GM23338 (cell line): ENCODE data around the gene UBASH3A. TPM values are rescaled to one million over a fixed set of nuclear protein-coding genes. Genes with fewer than 3 reads are reported as not detected.

Experiments
- ATAC-seq: fragments of 200-7000 bp; cut with Tn5 transposase; 3 replicates; pipeline ENCODE4 v1.9.1; 2020
- DNase-seq: peaks from one replicate; pipeline ENCODE4 v3.0.0-alpha.2; 2015; ENCODE audit warnings: low spot score
- H2AFZ ChIP-seq: fragments of 200-600 bp; sonication (generic); 2 replicates; pipeline ENCODE4 v1.8.0; 2016; ENCODE audit warnings: antibody characterized with exemption, mild to moderate bottlenecking, moderate library complexity
- H3F3A ChIP-seq: fragments of 200-600 bp; sonication (generic); replicated peaks from 2 replicates; pipeline ENCODE4 v1.8.0; 2017; ENCODE audit warnings: antibody characterized with exemption, mixed run types, low read depth
- H3K27ac ChIP-seq: fragments of 200-600 bp; sonication (generic); 2 replicates; pipeline ENCODE4 v1.6.1; 2016; ENCODE audit warnings: low read depth
- H3K27me3 ChIP-seq: fragments of 200-600 bp; sonication (generic); 2 replicates; pipeline ENCODE4 v1.8.0; 2016; ENCODE audit warnings: mild to moderate bottlenecking, mixed run types, moderate library complexity; ENCODE audit not compliant: insufficient read depth
- H3K36me3 ChIP-seq: fragments of 200-600 bp; sonication (generic); 2 replicates; pipeline ENCODE4 v1.8.0; 2016; ENCODE audit warnings: mild to moderate bottlenecking; ENCODE audit not compliant: insufficient read depth
- H3K4me1 ChIP-seq: fragments of 200-600 bp; sonication (generic); 2 replicates; pipeline ENCODE4 v1.8.0; 2016; ENCODE audit warnings: mild to moderate bottlenecking, moderate library complexity; ENCODE audit not compliant: insufficient read depth
- H3K4me2 ChIP-seq: fragments of 200-600 bp; sonication (generic); 2 replicates; pipeline ENCODE4 v1.7.1; 2017; ENCODE audit warnings: mixed run types
- H3K4me3 ChIP-seq: fragments of 200-600 bp; sonication (generic); 2 replicates; pipeline ENCODE4 v1.6.1; 2016; ENCODE audit warnings: mixed run types
- H3K79me2 ChIP-seq: fragments of 200-600 bp; sonication (generic); replicated peaks from 2 replicates; pipeline ENCODE4 v1.8.0; 2017; ENCODE audit warnings: mild to moderate bottlenecking; ENCODE audit not compliant: insufficient read depth
- H3K9me2 ChIP-seq: fragments of 200-600 bp; sonication (generic); 2 replicates; pipeline ENCODE4 v1.8.0; 2017; ENCODE audit not compliant: insufficient read depth
- H4K20me1 ChIP-seq: fragments of 200-600 bp; sonication (generic); replicated peaks from 2 replicates; pipeline ENCODE4 v1.8.0; 2017; ENCODE audit warnings: mild to moderate bottlenecking; ENCODE audit not compliant: insufficient read depth
- H3K27ac Mint-ChIP-seq: 2 replicates; pipeline ENCODE4 v1.8.0; 2020; ENCODE audit warnings: inconsistent platforms, mild to moderate bottlenecking, moderate library complexity, mixed read lengths
- H3K27me3 Mint-ChIP-seq: 3 replicates; pipeline ENCODE4 v1.8.0; 2022; ENCODE audit warnings: low read depth, mild to moderate bottlenecking, moderate library complexity, mixed read lengths, inconsistent platforms; ENCODE audit not compliant: insufficient read depth, poor library complexity
- H3K36me3 Mint-ChIP-seq: 3 replicates; pipeline ENCODE4 v1.8.0; 2021; ENCODE audit warnings: low read depth, mild to moderate bottlenecking, inconsistent platforms, moderate library complexity, mixed read lengths
- H3K4me1 Mint-ChIP-seq: 3 replicates; pipeline ENCODE4 v1.8.0; 2020; ENCODE audit warnings: mild to moderate bottlenecking, inconsistent platforms, mixed read lengths
- H3K4me3 Mint-ChIP-seq: 3 replicates; pipeline ENCODE4 v1.8.0; 2021; ENCODE audit warnings: moderate library complexity, mild to moderate bottlenecking, inconsistent platforms, mixed read lengths
- H3K9me3 Mint-ChIP-seq: 3 replicates; pipeline ENCODE4 v1.8.0; 2020; ENCODE audit warnings: moderate library complexity, mild to moderate bottlenecking, inconsistent platforms, mixed read lengths
- CREB1 ChIP-seq: fragments of 250-450 bp; sonication (Bioruptor Pico); IDR thresholded peaks from 2 replicates; pipeline ENCODE4 v1.5.0; 2020; ENCODE audit warnings: low read depth, mild to moderate bottlenecking, moderate library complexity
- EZH2 ChIP-seq: fragments of 200-600 bp; sonication (generic); IDR thresholded peaks from one replicate; pipeline ENCODE4 v1.8.0; 2017; ENCODE audit warnings: antibody characterized with exemption, mild to moderate bottlenecking, low read depth; ENCODE audit not compliant: unreplicated experiment
- EZH2phosphoT487 ChIP-seq: fragments of 200-600 bp; sonication (generic); IDR thresholded peaks from one replicate; pipeline ENCODE4 v1.8.1; 2018; ENCODE audit warnings: antibody characterized with exemption; ENCODE audit not compliant: unreplicated experiment
- JUNB ChIP-seq: IDR thresholded peaks from one replicate; pipeline ENCODE4 v1.6.1; 2016; ENCODE audit warnings: antibody characterized with exemption; ENCODE audit not compliant: unreplicated experiment
- NANOG ChIP-seq: IDR thresholded peaks from 2 replicates; pipeline ENCODE4 v1.6.1; 2016; ENCODE audit warnings: antibody characterized with exemption, borderline replicate concordance
- POLR2AphosphoS5 ChIP-seq: IDR thresholded peaks from 2 replicates; pipeline ENCODE4 v1.6.1; 2016; ENCODE audit warnings: antibody characterized with exemption, low read depth
- STAT1 ChIP-seq: IDR thresholded peaks from one replicate; pipeline ENCODE4 v1.6.1; 2016; ENCODE audit warnings: antibody characterized with exemption; ENCODE audit not compliant: unreplicated experiment
- ZNF114 ChIP-seq: fragments of 250-450 bp; sonication (Bioruptor Pico); IDR thresholded peaks from 2 replicates; pipeline ENCODE4 v1.5.0; 2020; ENCODE audit warnings: mild to moderate bottlenecking, moderate library complexity
- ZNF331 ChIP-seq: fragments of 250-450 bp; sonication (Bioruptor Pico); IDR thresholded peaks from 2 replicates; pipeline ENCODE4 v1.5.0; 2020; ENCODE audit warnings: low read depth, mild to moderate bottlenecking, moderate library complexity
- polyA plus RNA-seq: library from polyadenylated mRNA; unstranded; fragments of >200 nt; fragmentation: Nextera tagmentation; extraction: Ambion mirVana; gene quantifications from 2 replicates; pipeline ENCODE4 v1.2.1, GENCODE V29; 2016
- total RNA-seq: library from RNA; depleted of rRNA; stranded (reverse); fragments of >200 nt; shearing (Covaris generic); gene quantifications from 2 replicates; pipeline ENCODE4 v1.2.3, GENCODE V29; 2014
- TF ChIP-seq, protein P1 (sequence below): fragments of 250-450 bp; sonication (Bioruptor Pico); IDR thresholded peaks from 2 replicates; pipeline ENCODE4 v1.5.0; 2020; ENCODE audit warnings: mild to moderate bottlenecking, moderate library complexity
- TF ChIP-seq, protein P2 (sequence below): IDR thresholded peaks from 2 replicates; pipeline ENCODE4 v1.6.1; 2016; ENCODE audit warnings: antibody characterized with exemption
- TF ChIP-seq, protein P3 (sequence below): IDR thresholded peaks from one replicate; pipeline ENCODE4 v1.6.1; 2018; ENCODE audit warnings: antibody characterized with exemption; ENCODE audit not compliant: unreplicated experiment
- TF ChIP-seq, protein P4 (sequence below), 2 experiments: fragments of 200-600 bp in 1 of 2; sonication (generic) in 1 of 2; conservative IDR thresholded peaks; 2 replicates each; pipeline versions ENCODE4 v1.5.1 to v1.6.1; 2016 to 2017; ENCODE audit warnings: antibody characterized with exemption in 2 of 2, low read depth in 2 of 2, mild to moderate bottlenecking in 2 of 2, moderate library complexity in 1 of 2

UBASH3A gene
- total and polyA plus RNA-seq, 2 experiments from 2014 or later = not detected

DNA sequence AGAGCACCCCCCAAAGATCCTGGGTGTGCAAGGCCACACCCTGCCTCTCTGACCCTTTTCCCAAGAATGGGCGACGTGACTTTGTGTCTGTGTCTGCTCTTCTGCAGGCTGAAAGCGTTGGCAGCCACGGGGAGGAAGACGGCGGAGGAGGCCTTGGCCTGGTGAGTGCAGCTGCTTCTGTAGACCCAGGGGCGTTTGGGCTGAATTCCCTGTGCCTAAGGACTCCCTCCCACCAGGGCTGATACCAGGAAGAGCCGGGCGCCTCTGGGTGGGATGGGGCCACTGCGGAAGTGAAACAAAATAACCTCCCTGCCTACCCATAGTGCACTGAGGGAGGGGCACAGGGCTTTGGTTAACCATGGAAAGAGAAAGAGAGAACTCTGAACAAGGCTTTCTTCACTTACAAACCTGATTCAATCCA lies 2.5 kb downstream of the UBASH3A start:
- ATAC-seq (no peak), DNase-seq (no peak)
- Histone ChIP-seq H3K4me3 (no peak overlapping the region), H3K79me2 (no peaks in the 10 kb centered on the region), H3K9me2 (no peaks in the 10 kb centered on the region), H3K36me3 (no peaks in the 10 kb centered on the region), H3K27me3 (no peaks in the 10 kb centered on the region), H3F3A (no peaks in the 10 kb centered on the region), H3K27ac (no peak overlapping the region), H3K4me1 (no peaks in the 10 kb centered on the region), H4K20me1 (no peaks in the 10 kb centered on the region), H3K4me2 (no peak overlapping the region), H2AFZ (no peak overlapping the region)
- H3K36me3 Mint-ChIP-seq = no peaks in the 10 kb centered on the region; the same call in 1 of the 3 replicates
- H3K27me3 Mint-ChIP-seq = peaks cover 1% of the 10 kb centered on the region
- H3K9me3 Mint-ChIP-seq = peaks cover 5% of the 10 kb centered on the region; the same call in 1 of the 3 replicates
- no peak overlapping the region for H3K27ac Mint-ChIP-seq
- TF ChIP-seq, protein P1, sequence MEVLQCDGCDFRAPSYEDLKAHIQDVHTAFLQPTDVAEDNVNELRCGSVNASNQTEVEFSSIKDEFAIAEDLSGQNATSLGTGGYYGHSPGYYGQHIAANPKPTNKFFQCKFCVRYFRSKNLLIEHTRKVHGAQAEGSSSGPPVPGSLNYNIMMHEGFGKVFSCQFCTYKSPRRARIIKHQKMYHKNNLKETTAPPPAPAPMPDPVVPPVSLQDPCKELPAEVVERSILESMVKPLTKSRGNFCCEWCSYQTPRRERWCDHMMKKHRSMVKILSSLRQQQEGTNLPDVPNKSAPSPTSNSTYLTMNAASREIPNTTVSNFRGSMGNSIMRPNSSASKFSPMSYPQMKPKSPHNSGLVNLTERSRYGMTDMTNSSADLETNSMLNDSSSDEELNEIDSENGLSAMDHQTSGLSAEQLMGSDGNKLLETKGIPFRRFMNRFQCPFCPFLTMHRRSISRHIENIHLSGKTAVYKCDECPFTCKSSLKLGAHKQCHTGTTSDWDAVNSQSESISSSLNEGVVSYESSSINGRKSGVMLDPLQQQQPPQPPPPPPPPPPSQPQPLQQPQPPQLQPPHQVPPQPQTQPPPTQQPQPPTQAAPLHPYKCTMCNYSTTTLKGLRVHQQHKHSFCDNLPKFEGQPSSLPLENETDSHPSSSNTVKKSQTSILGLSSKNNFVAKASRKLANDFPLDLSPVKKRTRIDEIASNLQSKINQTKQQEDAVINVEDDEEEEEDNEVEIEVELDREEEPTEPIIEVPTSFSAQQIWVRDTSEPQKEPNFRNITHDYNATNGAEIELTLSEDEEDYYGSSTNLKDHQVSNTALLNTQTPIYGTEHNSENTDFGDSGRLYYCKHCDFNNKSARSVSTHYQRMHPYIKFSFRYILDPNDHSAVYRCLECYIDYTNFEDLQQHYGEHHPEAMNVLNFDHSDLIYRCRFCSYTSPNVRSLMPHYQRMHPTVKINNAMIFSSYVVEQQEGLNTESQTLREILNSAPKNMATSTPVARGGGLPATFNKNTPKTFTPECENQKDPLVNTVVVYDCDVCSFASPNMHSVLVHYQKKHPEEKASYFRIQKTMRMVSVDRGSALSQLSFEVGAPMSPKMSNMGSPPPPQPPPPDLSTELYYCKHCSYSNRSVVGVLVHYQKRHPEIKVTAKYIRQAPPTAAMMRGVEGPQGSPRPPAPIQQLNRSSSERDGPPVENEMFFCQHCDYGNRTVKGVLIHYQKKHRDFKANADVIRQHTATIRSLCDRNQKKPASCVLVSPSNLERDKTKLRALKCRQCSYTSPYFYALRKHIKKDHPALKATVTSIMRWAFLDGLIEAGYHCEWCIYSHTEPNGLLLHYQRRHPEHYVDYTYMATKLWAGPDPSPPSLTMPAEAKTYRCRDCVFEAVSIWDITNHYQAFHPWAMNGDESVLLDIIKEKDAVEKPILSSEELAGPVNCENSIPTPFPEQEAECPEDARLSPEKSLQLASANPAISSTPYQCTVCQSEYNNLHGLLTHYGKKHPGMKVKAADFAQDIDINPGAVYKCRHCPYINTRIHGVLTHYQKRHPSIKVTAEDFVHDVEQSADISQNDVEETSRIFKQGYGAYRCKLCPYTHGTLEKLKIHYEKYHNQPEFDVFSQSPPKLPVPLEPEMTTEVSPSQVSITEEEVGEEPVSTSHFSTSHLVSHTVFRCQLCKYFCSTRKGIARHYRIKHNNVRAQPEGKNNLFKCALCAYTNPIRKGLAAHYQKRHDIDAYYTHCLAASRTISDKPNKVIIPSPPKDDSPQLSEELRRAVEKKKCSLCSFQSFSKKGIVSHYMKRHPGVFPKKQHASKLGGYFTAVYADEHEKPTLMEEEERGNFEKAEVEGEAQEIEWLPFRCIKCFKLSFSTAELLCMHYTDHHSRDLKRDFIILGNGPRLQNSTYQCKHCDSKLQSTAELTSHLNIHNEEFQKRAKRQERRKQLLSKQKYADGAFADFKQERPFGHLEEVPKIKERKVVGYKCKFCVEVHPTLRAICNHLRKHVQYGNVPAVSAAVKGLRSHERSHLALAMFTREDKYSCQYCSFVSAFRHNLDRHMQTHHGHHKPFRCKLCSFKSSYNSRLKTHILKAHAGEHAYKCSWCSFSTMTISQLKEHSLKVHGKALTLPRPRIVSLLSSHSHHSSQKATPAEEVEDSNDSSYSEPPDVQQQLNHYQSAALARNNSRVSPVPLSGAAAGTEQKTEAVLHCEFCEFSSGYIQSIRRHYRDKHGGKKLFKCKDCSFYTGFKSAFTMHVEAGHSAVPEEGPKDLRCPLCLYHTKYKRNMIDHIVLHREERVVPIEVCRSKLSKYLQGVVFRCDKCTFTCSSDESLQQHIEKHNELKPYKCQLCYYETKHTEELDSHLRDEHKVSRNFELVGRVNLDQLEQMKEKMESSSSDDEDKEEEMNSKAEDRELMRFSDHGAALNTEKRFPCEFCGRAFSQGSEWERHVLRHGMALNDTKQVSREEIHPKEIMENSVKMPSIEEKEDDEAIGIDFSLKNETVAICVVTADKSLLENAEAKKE (CRISPR knock-in tag) = no peak
- TF ChIP-seq, protein P2, sequence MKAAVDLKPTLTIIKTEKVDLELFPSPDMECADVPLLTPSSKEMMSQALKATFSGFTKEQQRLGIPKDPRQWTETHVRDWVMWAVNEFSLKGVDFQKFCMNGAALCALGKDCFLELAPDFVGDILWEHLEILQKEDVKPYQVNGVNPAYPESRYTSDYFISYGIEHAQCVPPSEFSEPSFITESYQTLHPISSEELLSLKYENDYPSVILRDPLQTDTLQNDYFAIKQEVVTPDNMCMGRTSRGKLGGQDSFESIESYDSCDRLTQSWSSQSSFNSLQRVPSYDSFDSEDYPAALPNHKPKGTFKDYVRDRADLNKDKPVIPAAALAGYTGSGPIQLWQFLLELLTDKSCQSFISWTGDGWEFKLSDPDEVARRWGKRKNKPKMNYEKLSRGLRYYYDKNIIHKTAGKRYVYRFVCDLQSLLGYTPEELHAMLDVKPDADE = no peak
- TF ChIP-seq ZNF114 (CRISPR knock-in tag) (no peak), EZH2 (no peak), ZNF331 (no peak), STAT1 (no peak), CREB1 (CRISPR knock-in tag) (no peak), POLR2AphosphoS5 (no peak), JUNB (no peak), EZH2phosphoT487 (no peak), NANOG (no peak)
- TF ChIP-seq, protein P3, sequence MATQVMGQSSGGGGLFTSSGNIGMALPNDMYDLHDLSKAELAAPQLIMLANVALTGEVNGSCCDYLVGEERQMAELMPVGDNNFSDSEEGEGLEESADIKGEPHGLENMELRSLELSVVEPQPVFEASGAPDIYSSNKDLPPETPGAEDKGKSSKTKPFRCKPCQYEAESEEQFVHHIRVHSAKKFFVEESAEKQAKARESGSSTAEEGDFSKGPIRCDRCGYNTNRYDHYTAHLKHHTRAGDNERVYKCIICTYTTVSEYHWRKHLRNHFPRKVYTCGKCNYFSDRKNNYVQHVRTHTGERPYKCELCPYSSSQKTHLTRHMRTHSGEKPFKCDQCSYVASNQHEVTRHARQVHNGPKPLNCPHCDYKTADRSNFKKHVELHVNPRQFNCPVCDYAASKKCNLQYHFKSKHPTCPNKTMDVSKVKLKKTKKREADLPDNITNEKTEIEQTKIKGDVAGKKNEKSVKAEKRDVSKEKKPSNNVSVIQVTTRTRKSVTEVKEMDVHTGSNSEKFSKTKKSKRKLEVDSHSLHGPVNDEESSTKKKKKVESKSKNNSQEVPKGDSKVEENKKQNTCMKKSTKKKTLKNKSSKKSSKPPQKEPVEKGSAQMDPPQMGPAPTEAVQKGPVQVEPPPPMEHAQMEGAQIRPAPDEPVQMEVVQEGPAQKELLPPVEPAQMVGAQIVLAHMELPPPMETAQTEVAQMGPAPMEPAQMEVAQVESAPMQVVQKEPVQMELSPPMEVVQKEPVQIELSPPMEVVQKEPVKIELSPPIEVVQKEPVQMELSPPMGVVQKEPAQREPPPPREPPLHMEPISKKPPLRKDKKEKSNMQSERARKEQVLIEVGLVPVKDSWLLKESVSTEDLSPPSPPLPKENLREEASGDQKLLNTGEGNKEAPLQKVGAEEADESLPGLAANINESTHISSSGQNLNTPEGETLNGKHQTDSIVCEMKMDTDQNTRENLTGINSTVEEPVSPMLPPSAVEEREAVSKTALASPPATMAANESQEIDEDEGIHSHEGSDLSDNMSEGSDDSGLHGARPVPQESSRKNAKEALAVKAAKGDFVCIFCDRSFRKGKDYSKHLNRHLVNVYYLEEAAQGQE = no peak
- TF ChIP-seq, protein P4, sequence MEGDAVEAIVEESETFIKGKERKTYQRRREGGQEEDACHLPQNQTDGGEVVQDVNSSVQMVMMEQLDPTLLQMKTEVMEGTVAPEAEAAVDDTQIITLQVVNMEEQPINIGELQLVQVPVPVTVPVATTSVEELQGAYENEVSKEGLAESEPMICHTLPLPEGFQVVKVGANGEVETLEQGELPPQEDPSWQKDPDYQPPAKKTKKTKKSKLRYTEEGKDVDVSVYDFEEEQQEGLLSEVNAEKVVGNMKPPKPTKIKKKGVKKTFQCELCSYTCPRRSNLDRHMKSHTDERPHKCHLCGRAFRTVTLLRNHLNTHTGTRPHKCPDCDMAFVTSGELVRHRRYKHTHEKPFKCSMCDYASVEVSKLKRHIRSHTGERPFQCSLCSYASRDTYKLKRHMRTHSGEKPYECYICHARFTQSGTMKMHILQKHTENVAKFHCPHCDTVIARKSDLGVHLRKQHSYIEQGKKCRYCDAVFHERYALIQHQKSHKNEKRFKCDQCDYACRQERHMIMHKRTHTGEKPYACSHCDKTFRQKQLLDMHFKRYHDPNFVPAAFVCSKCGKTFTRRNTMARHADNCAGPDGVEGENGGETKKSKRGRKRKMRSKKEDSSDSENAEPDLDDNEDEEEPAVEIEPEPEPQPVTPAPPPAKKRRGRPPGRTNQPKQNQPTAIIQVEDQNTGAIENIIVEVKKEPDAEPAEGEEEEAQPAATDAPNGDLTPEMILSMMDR (conservative IDR thresholded peaks at IDR 0.05; ENCODE audit: low read depth in 2 of 2) = no peak
- peaks cover 7% of the 10 kb centered on the region; the same call in 2 of the 3 replicates for H3K4me1 Mint-ChIP-seq
- H3K4me3 Mint-ChIP-seq = no peak overlapping the region
